ENCODE measurements around the gene TTC19. TPM values are rescaled to one million over a fixed set of nuclear protein-coding genes. Genes with fewer than 3 reads are reported as not detected.

TTC19 gene
- total and polyA plus RNA-seq, 2 of the 8 experiments (the other 6 are each of a cell fraction or from before 2014, with no cell fraction given) = 11.8 to 55.0 TPM

GRCh38 chr17:16019347-16019746, 19.7 kb downstream of the TTC19 start:
- Histone ChIP-seq H3K23ac (ENCODE audit: insufficient read length) (no peak overlapping the region), H3K23me2 (ENCODE audit: low read depth, low read length) (no peaks in the 10 kb centered on the region), H2BK15ac (ENCODE audit: low read length) (no peak overlapping the region), H2BK12ac (ENCODE audit: low read depth, low read length) (no peak overlapping the region), H3K27me3 (replicated peaks in 1 of 4; ENCODE audit: control insufficient read depth in 3 of 4, extremely low read depth in 1 of 4, insufficient read depth in 3 of 4, low read length in 3 of 4) (no peaks in the 10 kb centered on the region), H2BK5ac (ENCODE audit: low read depth, low read length) (no peak overlapping the region), H3K4me2 (ENCODE audit: insufficient read depth in 1 of 2, low read depth in 2 of 2, low read length in 2 of 2) (no peak overlapping the region), H4K8ac (ENCODE audit: extremely low read depth, insufficient read depth, low read length) (no peak overlapping the region), H2BK20ac (ENCODE audit: low read length) (no peak overlapping the region), H3K4me3 (ENCODE audit: extremely low read depth in 1 of 4, insufficient read depth in 2 of 4, low read depth in 3 of 4, low read length in 4 of 4) (no peak overlapping the region), H3K4me1 (replicated peaks in 1 of 4; ENCODE audit: control insufficient read depth in 3 of 4, insufficient read depth in 4 of 4, low read length in 3 of 4) (no peaks in the 10 kb centered on the region), H3K56ac (replicated peaks; ENCODE audit: insufficient read length, low read depth, low read length) (no peak overlapping the region), H3K4ac (replicated peaks; ENCODE audit: insufficient read length, low read depth, low read length) (no peak overlapping the region), H3K27ac (ENCODE audit: low read depth, low read length) (no peak overlapping the region), H4K5ac (ENCODE audit: insufficient read length, low read depth, low read length) (no peak overlapping the region), H3K18ac (ENCODE audit: extremely low read depth, low read length) (no peak overlapping the region), H3K79me2 (ENCODE audit: control insufficient read depth in 1 of 2, insufficient read depth in 2 of 2, low read length in 2 of 2) (peaks cover 0 to 21% of the 10 kb centered on the region in 2 experiments; a peak in 2 of 4 replicates), H3K14ac (ENCODE audit: insufficient read length) (no peak overlapping the region), H2AK5ac (ENCODE audit: low read depth, low read length) (no peak overlapping the region), H2BK120ac (replicated peaks; ENCODE audit: low read depth, low read length) (no peak overlapping the region), H3K79me1 (ENCODE audit: low read depth, low read length) (no peaks in the 10 kb centered on the region; the same call in 1 of the 2 replicates), H4K20me1 (replicated peaks in 1 of 2; ENCODE audit: control insufficient read depth in 1 of 2, insufficient read depth in 2 of 2, low read length in 2 of 2) (peaks cover 4 to 9% of the 10 kb centered on the region in 2 experiments), H2AFZ (ENCODE audit: low read length) (no peak overlapping the region), H3K9ac (replicated peaks in 1 of 4; ENCODE audit: extremely low read depth in 1 of 4, low read depth in 3 of 4, low read length in 3 of 4) (no peak overlapping the region), H3K36me3 (ENCODE audit: control insufficient read depth in 2 of 4, insufficient read depth in 4 of 4, low read length in 3 of 4) (peaks cover 0 to 37% (median 7%) of the 10 kb centered on the region in 4 experiments; a peak in 5 of 8 replicates), H4K91ac (replicated peaks; ENCODE audit: insufficient read length, low read length) (no peak overlapping the region), H3K9me3 (ENCODE audit: insufficient read depth in 2 of 2, low read depth in 1 of 2, low read length in 1 of 2) (no peaks in the 10 kb centered on the region)
- ChIA-PET POLR2A (ENCODE audit: partially characterized antibody) (interaction anchor here (1.0 kb wide), 1 partner anchor 10 kb away, joined by 5 read pairs; no protein-coding TSS in a partner anchor), CTCF (ENCODE audit: partially characterized antibody) (no interaction called here)
- 86% methylated on average over 1 of the region's 1 CpG; no CpG with 5 or more reads in 1 of the 2 experiments for WGBS, 2 experiments (ENCODE audit: extremely low coverage in 1 of 2, insufficient coverage in 1 of 2, insufficient read length in 1 of 2, insufficient replicate concordance in 2 of 2, low coverage in 1 of 2, low lambda C conversion rate in 2 of 2, missing lambda C conversion rate in 1 of 2)
- DNase-seq (ENCODE audit: low read depth in 1 of 2, low spot score in 2 of 2) = no peak
- no peak for FAIRE-seq
- TF ChIP-seq YY1 (IDR thresholded peaks at IDR 0.05; ENCODE audit: low read depth, low read length) (no peak), POU5F1 (IDR thresholded peaks at IDR 0.05; ENCODE audit: low read depth, low read length) (no peak), HDAC6 (IDR thresholded peaks at IDR 0.05; ENCODE audit: low read depth, low read length) (no peak), SP2 (IDR thresholded peaks at IDR 0.05; ENCODE audit: low read length) (no peak), KDM5A (IDR thresholded peaks at IDR 0.05; ENCODE audit: low read length) (no peak), CTBP2 (IDR thresholded peaks at IDR 0.05; ENCODE audit: borderline replicate concordance, insufficient read depth, insufficient read length, low read length) (no peak), SUZ12 (IDR thresholded peaks at IDR 0.05; ENCODE audit: low read length) (no peak), EP300 (IDR thresholded peaks at IDR 0.05; ENCODE audit: borderline replicate concordance in 1 of 2, low read depth in 2 of 2, low read length in 2 of 2) (no peak), SIN3A (conservative IDR thresholded peaks at IDR 0.05 in 1 of 2, IDR thresholded peaks at IDR 0.05 in 1 of 2; ENCODE audit: low read depth in 1 of 2, low read length in 2 of 2) (no peak), POLR2AphosphoS5 (IDR thresholded peaks at IDR 0.05; ENCODE audit: low read depth, low read length) (no peak), TAF7 (optimal IDR thresholded peaks at IDR 0.05; ENCODE audit: borderline replicate concordance, low read depth, low read length) (no peak), RFX5 (IDR thresholded peaks at IDR 0.05; ENCODE audit: borderline replicate concordance, low read depth, low read length) (no peak), KDM1A (IDR thresholded peaks at IDR 0.05; ENCODE audit: borderline replicate concordance, low read length) (no peak), POLR2A (IDR thresholded peaks at IDR 0.05; ENCODE audit: control extremely low read depth in 1 of 2, low read depth in 2 of 2, low read length in 2 of 2) (no peak), ASH2L (IDR thresholded peaks at IDR 0.05; ENCODE audit: low read length) (no peak)

Data from H1 (cell line).